Fibroblast of villous mesenchyme (primary cell): ENCODE data around the gene CERT1. TPM values are rescaled to one million over a fixed set of nuclear protein-coding genes. Genes with fewer than 3 reads are reported as not detected.

Experiments
- DNase-seq: peaks from one replicate; pipeline ENCODE4 v3.0.0-alpha.2; 2010; ENCODE audit warnings: low read depth
- H3K4me3 ChIP-seq: 2 replicates; pipeline ENCODE4 v1.5.1; 2011; ENCODE audit warnings: low read depth, mild to moderate bottlenecking, low read length
- total RNA-seq: library from RNA; depleted of rRNA; stranded (reverse); fragments of >200 nt; gene quantifications from 2 replicates; pipeline ENCODE4 v1.2.3, GENCODE V29; 2012
- TF ChIP-seq, protein P1 (sequence below): IDR thresholded peaks from 2 replicates; pipeline ENCODE4 v1.5.1; 2012; ENCODE audit warnings: low read depth, mild to moderate bottlenecking, low read length; ENCODE audit not compliant: insufficient read depth

Gene CERT1
- total RNA-seq, 1 donor: 27.2 TPM

DNA sequence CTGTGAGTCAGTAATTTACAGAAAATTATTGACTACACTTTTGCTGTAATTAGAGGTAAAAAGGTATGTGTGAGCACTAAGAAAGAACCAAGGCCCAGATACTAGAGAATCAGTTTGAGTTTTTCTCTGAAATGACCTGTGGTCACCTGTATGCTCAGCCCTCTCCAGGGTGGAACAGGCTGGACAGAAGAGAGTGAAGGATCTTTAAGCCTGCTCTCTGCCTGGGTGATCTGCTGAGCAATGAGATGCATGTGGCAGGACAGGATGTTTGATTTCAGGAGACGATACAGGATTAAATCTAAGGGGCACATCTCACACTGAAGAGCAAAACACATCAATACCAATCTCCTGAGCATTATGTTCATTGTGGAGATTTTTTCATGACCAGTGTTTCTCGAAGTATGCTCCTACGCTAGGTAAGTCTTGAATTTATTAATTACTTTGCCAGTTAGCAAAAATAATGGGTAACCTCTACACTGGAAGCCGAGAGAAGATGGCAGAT is 148.9 kb downstream of the CERT1 start:
- H3K4me3 ChIP-seq: no peak overlapping the region
- no peak for DNase-seq
- TF ChIP-seq, protein P1, sequence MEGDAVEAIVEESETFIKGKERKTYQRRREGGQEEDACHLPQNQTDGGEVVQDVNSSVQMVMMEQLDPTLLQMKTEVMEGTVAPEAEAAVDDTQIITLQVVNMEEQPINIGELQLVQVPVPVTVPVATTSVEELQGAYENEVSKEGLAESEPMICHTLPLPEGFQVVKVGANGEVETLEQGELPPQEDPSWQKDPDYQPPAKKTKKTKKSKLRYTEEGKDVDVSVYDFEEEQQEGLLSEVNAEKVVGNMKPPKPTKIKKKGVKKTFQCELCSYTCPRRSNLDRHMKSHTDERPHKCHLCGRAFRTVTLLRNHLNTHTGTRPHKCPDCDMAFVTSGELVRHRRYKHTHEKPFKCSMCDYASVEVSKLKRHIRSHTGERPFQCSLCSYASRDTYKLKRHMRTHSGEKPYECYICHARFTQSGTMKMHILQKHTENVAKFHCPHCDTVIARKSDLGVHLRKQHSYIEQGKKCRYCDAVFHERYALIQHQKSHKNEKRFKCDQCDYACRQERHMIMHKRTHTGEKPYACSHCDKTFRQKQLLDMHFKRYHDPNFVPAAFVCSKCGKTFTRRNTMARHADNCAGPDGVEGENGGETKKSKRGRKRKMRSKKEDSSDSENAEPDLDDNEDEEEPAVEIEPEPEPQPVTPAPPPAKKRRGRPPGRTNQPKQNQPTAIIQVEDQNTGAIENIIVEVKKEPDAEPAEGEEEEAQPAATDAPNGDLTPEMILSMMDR: no peak

DNA sequence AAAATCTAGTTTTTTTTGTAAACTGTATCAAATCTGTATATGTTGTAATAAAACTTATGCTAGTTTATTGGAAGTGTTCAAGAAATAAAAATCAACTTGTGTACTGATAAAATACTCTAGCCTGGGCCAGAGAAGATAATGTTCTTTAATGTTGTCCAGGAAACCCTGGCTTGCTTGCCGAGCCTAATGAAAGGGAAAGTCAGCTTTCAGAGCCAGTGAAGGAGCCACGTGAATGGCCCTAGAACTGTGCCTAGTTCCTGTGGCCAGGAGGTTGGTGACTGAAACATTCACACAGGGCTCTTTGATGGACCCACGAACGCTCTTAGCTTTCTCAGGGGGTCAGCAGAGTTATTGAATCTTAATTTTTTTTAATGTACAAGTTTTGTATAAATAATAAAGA is 150.1 kb downstream of the CERT1 start:
- TF ChIP-seq, protein P1: no peak
- H3K4me3 ChIP-seq: no peak overlapping the region

DNA sequence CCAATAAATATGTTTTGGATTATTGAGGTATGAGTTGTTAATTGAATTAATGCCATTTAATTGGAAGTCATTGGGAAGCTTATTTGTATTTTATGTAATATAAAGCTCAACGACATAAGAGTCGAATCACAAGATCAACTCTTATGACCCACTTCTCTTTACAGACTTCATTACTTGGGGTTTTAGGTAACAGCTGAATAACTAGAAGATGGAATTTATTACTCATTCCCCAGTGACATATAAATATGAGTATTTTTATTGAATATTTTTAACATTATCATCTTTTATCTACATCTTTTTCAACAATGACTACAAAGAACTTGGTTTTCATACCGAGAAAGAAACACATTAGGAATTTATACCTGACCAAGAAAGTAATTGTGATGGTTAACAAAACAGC is 153.3 kb downstream of the CERT1 start:
- no peak for DNase-seq
- TF ChIP-seq, protein P1: no peak
- no peak overlapping the region for H3K4me3 ChIP-seq

More for the DNA sequence above, 150.1 kb downstream of the CERT1 start:
- no peak for DNase-seq

DNA sequence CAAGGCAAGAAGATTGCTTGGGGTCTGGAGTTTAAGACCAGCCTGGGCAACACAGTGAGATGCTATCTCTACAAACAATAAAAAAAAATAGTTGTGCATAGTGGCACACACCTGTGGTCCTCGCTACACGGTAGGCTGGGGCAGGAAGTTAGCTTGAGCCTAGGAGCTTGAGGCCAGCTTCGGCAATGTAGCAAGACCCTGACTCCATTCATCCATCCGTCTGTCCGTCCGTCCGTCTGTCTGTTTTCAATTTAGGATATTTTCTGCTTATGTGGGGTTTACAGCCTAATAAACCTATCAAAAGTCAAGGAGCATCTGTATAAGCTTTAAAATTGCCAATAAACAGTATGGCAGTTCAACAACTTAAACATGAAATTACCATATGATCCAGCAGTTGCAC is 154.7 kb downstream of the CERT1 start:
- no peak overlapping the region for H3K4me3 ChIP-seq
- TF ChIP-seq, protein P1: no peak
- no peak for DNase-seq

DNA sequence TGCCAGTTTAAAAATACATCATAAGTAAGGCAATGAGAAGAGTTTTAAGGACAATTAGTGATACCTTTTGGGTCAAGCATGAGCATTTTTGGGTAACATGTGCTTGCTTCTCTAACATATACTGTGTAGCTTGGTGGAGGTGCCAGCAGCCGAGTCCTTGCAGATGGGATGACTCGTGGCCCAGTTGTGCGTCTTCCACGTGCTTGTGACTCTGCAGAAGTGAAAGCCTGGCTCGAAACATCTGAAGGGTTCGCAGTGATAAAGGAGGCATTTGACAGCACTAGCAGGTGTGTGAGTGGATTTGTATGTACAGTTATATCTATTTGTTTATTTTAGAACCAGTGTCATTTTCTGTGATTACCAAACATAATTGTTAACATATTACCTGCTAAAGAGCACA is 156.2 kb downstream of the CERT1 start:
- H3K4me3 ChIP-seq: no peak overlapping the region
- TF ChIP-seq, protein P1: no peak
- DNase-seq: no peak

DNA sequence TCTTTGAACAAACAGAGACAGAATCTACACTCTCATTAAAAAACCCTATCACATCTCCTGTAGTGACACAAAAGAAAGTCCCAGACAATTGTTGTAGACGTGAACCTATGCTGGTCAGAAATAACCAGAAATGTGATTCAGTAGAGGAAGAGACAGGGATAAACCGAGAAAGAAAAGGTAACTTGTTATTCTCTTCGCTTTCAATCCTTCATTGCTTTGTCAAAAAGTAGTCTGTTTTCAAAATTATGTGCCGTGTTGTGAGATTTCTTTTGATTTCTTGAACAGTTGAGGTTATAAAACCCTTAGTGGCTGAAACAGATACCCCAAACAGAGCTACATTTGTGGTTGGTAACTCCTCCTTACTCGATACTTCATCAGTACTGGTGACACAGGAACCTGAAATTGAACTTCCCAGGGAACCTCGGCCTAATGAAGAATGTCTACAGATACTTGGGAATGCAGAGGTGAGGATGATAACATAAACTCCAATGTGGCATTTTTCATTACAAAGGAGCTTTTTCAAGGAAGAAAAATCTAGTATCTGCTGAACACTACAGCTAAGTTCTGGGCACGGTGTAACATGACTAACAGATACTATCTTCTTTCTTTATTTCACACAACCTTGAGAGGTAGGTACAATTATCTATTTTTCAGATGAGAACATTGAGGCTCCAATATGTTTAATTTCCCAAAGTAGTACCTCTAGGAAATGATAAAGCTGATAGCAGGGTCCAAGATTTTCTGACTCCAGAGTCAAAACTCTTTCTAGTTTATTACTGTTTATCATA is 160.1 kb downstream of the CERT1 start:
- H3K4me3 ChIP-seq: no peak overlapping the region
- TF ChIP-seq, protein P1: no peak
- no peak for DNase-seq
